Measurements from ENCODE around the gene SPDEF.

- TF ChIP-seq EP300 (IDR thresholded peaks at IDR 0.05) (no peak), CTCF (IDR thresholded peaks at IDR 0.05) (no peak), POLR2A (IDR thresholded peaks at IDR 0.05) (no peak)
These were observed 26.3 kb downstream of the SPDEF start for GRCh38 chr6:34529665-34530327.
